Gastroesophageal sphincter (tissue), 3 donors: ENCODE data around the gene CYP4F22.

Source experiments
- EP300 ChIP-seq: sonication (generic); formaldehyde crosslinking; IDR thresholded peaks from one replicate; pipeline ENCODE4 v1.6.1; 2017; ENCODE audit warnings: antibody characterized with exemption, mild to moderate bottlenecking
- POLR2AphosphoS5 ChIP-seq: sonication (generic); formaldehyde crosslinking; IDR thresholded peaks from one replicate; pipeline ENCODE4 v1.6.1; 2017; ENCODE audit warnings: antibody characterized with exemption
- TF ChIP-seq, protein P1 (sequence below), 4 experiments: fragments of 200-600 bp in 2 of 4; fragments of 450-650 bp in 2 of 4; sonication (generic) in 1 of 4; IDR thresholded peaks; one replicate each; pipeline ENCODE4 v1.5.1; 2017 to 2019; ENCODE audit warnings: antibody characterized with exemption in 4 of 4, mild to moderate bottlenecking in 2 of 4, moderate library complexity in 2 of 4

DNA sequence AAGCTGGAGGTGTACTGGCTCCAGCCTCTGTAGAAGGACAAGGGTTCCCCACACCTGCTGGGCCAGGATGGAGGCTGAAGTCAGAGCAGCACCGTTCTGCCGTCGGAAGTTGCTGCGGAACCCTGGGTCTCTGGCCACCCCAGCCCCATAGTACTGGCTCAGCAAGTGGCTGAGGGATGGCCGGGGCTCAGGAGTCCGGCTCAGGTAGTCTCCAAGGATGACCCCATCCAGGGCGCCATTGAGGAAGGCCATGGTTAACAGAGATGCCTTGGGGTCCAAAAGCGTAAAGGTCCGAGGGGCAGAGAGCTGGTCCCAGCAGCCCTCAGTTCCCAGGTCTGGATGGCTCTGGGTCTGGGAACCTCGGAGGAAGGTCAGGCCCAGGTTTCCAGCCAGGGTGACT, 32.7 kb upstream of the CYP4F22 start:
- no peak for TF ChIP-seq POLR2AphosphoS5
- no peak for TF ChIP-seq EP300
- TF ChIP-seq, protein P1, sequence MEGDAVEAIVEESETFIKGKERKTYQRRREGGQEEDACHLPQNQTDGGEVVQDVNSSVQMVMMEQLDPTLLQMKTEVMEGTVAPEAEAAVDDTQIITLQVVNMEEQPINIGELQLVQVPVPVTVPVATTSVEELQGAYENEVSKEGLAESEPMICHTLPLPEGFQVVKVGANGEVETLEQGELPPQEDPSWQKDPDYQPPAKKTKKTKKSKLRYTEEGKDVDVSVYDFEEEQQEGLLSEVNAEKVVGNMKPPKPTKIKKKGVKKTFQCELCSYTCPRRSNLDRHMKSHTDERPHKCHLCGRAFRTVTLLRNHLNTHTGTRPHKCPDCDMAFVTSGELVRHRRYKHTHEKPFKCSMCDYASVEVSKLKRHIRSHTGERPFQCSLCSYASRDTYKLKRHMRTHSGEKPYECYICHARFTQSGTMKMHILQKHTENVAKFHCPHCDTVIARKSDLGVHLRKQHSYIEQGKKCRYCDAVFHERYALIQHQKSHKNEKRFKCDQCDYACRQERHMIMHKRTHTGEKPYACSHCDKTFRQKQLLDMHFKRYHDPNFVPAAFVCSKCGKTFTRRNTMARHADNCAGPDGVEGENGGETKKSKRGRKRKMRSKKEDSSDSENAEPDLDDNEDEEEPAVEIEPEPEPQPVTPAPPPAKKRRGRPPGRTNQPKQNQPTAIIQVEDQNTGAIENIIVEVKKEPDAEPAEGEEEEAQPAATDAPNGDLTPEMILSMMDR (IDR thresholded peaks at IDR 0.05), result no peak
